Stimulated activated CD4-positive, alpha-beta T cell treated with anti-CD3 and anti-CD28 coated beads, Interleukin-12 subunit alpha, Interleukin-12 subunit beta, amount 100 ng/mL, for 24 hours (primary cell): ENCODE results near the gene DDX47.

Source experiments
- DNase-seq, 2 experiments: peaks; one replicate each; pipeline ENCODE4 v3.0.0-alpha.2; 2020; ENCODE audit warnings: low read depth in 2 of 2

The DDX47 gene

GRCh38 chr12:12813120-12814101 lies at the start of gene DDX47:
TSS of gene DDX47 (plus strand) at chr12:12813346. CDS start at chr12:12813368, 22 bp downstream.
- DNase-seq = peak; percentile 92 to 97

- no peak for DNase-seq
Measured at GRCh38 chr12:12764824-12765223, 48.3 kb upstream of the DDX47 start.

- no peak for DNase-seq
Measured at GRCh38 chr12:12770262-12770661, 42.9 kb upstream of the DDX47 start.

GRCh38 chr12:12774791-12775190 lies 38.4 kb upstream of the DDX47 start:
- no peak for DNase-seq

- no peak for DNase-seq
Measured at GRCh38 chr12:12776261-12776660, 36.9 kb upstream of the DDX47 start.

GRCh38 chr12:12777092-12777491 lies 36.1 kb upstream of the DDX47 start:
- no peak for DNase-seq

GRCh38 chr12:12779007-12779406 lies 34.1 kb upstream of the DDX47 start:
- no peak for DNase-seq

GRCh38 chr12:12779529-12779928 lies 33.6 kb upstream of the DDX47 start:
- no peak for DNase-seq

- DNase-seq = no peak
Measured at GRCh38 chr12:12784116-12784515, 29.0 kb upstream of the DDX47 start.

- no peak for DNase-seq
Measured at GRCh38 chr12:12784911-12785814, 28.0 kb upstream of the DDX47 start, which contains the start of gene APOLD1. TSS of gene APOLD1 (plus strand) at chr12:12785659. CDS start at chr12:12785692, 33 bp downstream.

- DNase-seq = no peak
Measured at GRCh38 chr12:12786351-12786705, 26.8 kb upstream of the DDX47 start.

GRCh38 chr12:12786706-12787601 lies 26.2 kb upstream of the DDX47 start:
- DNase-seq = peak; percentile 47 to 54

GRCh38 chr12:12788131-12788530 lies 25.0 kb upstream of the DDX47 start:
- DNase-seq = no peak

- peak; percentile 16 to 48 for DNase-seq
Measured at GRCh38 chr12:12788675-12789368, 24.3 kb upstream of the DDX47 start.

- DNase-seq = no peak
Measured at GRCh38 chr12:12790956-12791355, 22.2 kb upstream of the DDX47 start.

- no peak for DNase-seq
Measured at GRCh38 chr12:12791756-12792369, 21.3 kb upstream of the DDX47 start.

GRCh38 chr12:12792421-12792820 lies 20.7 kb upstream of the DDX47 start:
- no peak for DNase-seq

GRCh38 chr12:12794686-12795085 lies 18.5 kb upstream of the DDX47 start:
- DNase-seq = no peak

GRCh38 chr12:12796171-12796570 lies 17.0 kb upstream of the DDX47 start:
- no peak for DNase-seq
